HG02981 (cell line): ENCODE measurements around the gene ZNF217.
"Not testable (repeated sequence)": the region's sequence is repeated elsewhere in the genome, so short reads cannot be mapped to it uniquely, and the experiment has no call there.

ENCODE experiments used
- ATAC-seq: cut with Tn5 transposase; IDR thresholded peaks from one replicate; pipeline ENCODE4 v1.9.1; 2021; ENCODE audit warnings: mild to moderate bottlenecking, moderate library complexity; ENCODE audit not compliant: unreplicated experiment

The ZNF217 gene

GRCh38 chr20:53584550-53584913 lies 9.1 kb downstream of the ZNF217 start:
- ATAC-seq, result not testable (repeated sequence)

- ATAC-seq, result not testable (repeated sequence)
These were observed 9.7 kb downstream of the ZNF217 start for GRCh38 chr20:53583660-53584549.

- no peak for ATAC-seq
These were observed 10.9 kb downstream of the ZNF217 start for GRCh38 chr20:53582574-53583351.

- ATAC-seq, result no peak
These were observed 11.4 kb downstream of the ZNF217 start for GRCh38 chr20:53582251-53582570.

GRCh38 chr20:53581444-53582250 lies 12.0 kb downstream of the ZNF217 start:
- no peak for ATAC-seq

GRCh38 chr20:53580376-53581111 lies 13.1 kb downstream of the ZNF217 start:
- no peak for ATAC-seq

GRCh38 chr20:53579581-53580375 lies 13.9 kb downstream of the ZNF217 start:
- ATAC-seq, result no peak

- no peak for ATAC-seq
These were observed 14.4 kb downstream of the ZNF217 start for GRCh38 chr20:53579266-53579580.

GRCh38 chr20:53578492-53579222 lies 15.0 kb downstream of the ZNF217 start:
- no peak for ATAC-seq

GRCh38 chr20:53576586-53577318 lies 16.9 kb downstream of the ZNF217 start:
- no peak for ATAC-seq

- no peak for ATAC-seq
These were observed 17.5 kb downstream of the ZNF217 start for GRCh38 chr20:53576195-53576580.

- ATAC-seq, result no peak
These were observed 18.0 kb downstream of the ZNF217 start for GRCh38 chr20:53575481-53576194.

GRCh38 chr20:53574819-53575218 lies 18.8 kb downstream of the ZNF217 start:
- no peak for ATAC-seq

- ATAC-seq, result no peak
These were observed 19.3 kb downstream of the ZNF217 start for GRCh38 chr20:53574259-53574789.

- ATAC-seq, result no peak
These were observed 21.9 kb downstream of the ZNF217 start for GRCh38 chr20:53571555-53572286.

- ATAC-seq, result no peak
These were observed 23.0 kb downstream of the ZNF217 start for GRCh38 chr20:53570446-53571276.
